ENCODE measurements around the gene ADSS1.

The ADSS1 gene

GRCh38 chr14:104757681-104758392 is 33.8 kb downstream of the ADSS1 start:
- no peak for TF ChIP-seq NFIC (IDR thresholded peaks at IDR 0.05)
- no peak for TF ChIP-seq USF1 (IDR thresholded peaks at IDR 0.05)
- TF ChIP-seq TEAD4 (IDR thresholded peaks at IDR 0.05), result no peak
- TF ChIP-seq CEBPB (IDR thresholded peaks at IDR 0.05), result no peak
- no peak for TF ChIP-seq RAD21 (IDR thresholded peaks at IDR 0.05; ENCODE audit: low read depth)
- no peak for TF ChIP-seq YY1 (IDR thresholded peaks at IDR 0.05; ENCODE audit: low read depth)
- no peak for TF ChIP-seq REST (IDR thresholded peaks at IDR 0.05; ENCODE audit: low read depth)
- TF ChIP-seq MAX (IDR thresholded peaks at IDR 0.05), result no peak
- no peak for TF ChIP-seq ZBTB7A (IDR thresholded peaks at IDR 0.05; ENCODE audit: low read depth)

- TF ChIP-seq TEAD4 (IDR thresholded peaks at IDR 0.05), result no peak
- no peak for TF ChIP-seq RAD21 (IDR thresholded peaks at IDR 0.05; ENCODE audit: low read depth)
- TF ChIP-seq CEBPB (IDR thresholded peaks at IDR 0.05), result no peak
- TF ChIP-seq EGR1 (IDR thresholded peaks at IDR 0.05), result no peak
- TF ChIP-seq EP300 (IDR thresholded peaks at IDR 0.05; ENCODE audit: borderline replicate concordance), result no peak
These were observed 35.2 kb downstream of the ADSS1 start for GRCh38 chr14:104758981-104759969.

- TF ChIP-seq YY1 (IDR thresholded peaks at IDR 0.05; ENCODE audit: low read depth) (no peak), TAF1 (IDR thresholded peaks at IDR 0.05; ENCODE audit: low read depth) (no peak), EGR1 (IDR thresholded peaks at IDR 0.05) (no peak), FOXM1 (IDR thresholded peaks at IDR 0.05; ENCODE audit: borderline replicate concordance, low read depth) (no peak), CEBPB (IDR thresholded peaks at IDR 0.05) (no peak), TCF12 (IDR thresholded peaks at IDR 0.05; ENCODE audit: low read depth) (no peak), USF1 (IDR thresholded peaks at IDR 0.05) (no peak), ZBTB7A (IDR thresholded peaks at IDR 0.05; ENCODE audit: low read depth) (no peak), RAD21 (IDR thresholded peaks at IDR 0.05; ENCODE audit: low read depth) (no peak), CREB1 (IDR thresholded peaks at IDR 0.05; ENCODE audit: low read depth) (no peak), TEAD4 (IDR thresholded peaks at IDR 0.05) (no peak), NFIC (IDR thresholded peaks at IDR 0.05) (no peak), REST (IDR thresholded peaks at IDR 0.05; ENCODE audit: low read depth) (no peak)
These were observed 41.5 kb downstream of the ADSS1 start for GRCh38 chr14:104765517-104765916.

- TF ChIP-seq RAD21 (IDR thresholded peaks at IDR 0.05; ENCODE audit: low read depth), result no peak
These were observed 42.3 kb downstream of the ADSS1 start for GRCh38 chr14:104766256-104766862.

GRCh38 chr14:104766863-104767633 is 43.0 kb downstream of the ADSS1 start:
- TF ChIP-seq YY1 (IDR thresholded peaks at IDR 0.05; ENCODE audit: low read depth), result no peak
- no peak for TF ChIP-seq RAD21 (IDR thresholded peaks at IDR 0.05; ENCODE audit: low read depth)
- TF ChIP-seq TEAD4 (IDR thresholded peaks at IDR 0.05), result no peak

- TF ChIP-seq EGR1 (IDR thresholded peaks at IDR 0.05) (no peak), FOXM1 (IDR thresholded peaks at IDR 0.05; ENCODE audit: borderline replicate concordance, low read depth) (no peak), REST (IDR thresholded peaks at IDR 0.05; ENCODE audit: low read depth) (no peak), CEBPB (IDR thresholded peaks at IDR 0.05) (no peak), RAD21 (IDR thresholded peaks at IDR 0.05; ENCODE audit: low read depth) (no peak), EP300 (IDR thresholded peaks at IDR 0.05; ENCODE audit: borderline replicate concordance) (no peak), TEAD4 (IDR thresholded peaks at IDR 0.05) (no peak), ZBTB7A (IDR thresholded peaks at IDR 0.05; ENCODE audit: low read depth) (no peak), USF1 (IDR thresholded peaks at IDR 0.05) (no peak)
These were observed 43.5 kb downstream of the ADSS1 start for GRCh38 chr14:104767634-104767918.
